Left lung (tissue), 10 donors: ENCODE measurements around the gene SIVA1. TPM values are rescaled to one million over a fixed set of nuclear protein-coding genes. Genes with fewer than 3 reads are reported as not detected.

Experiments
- ATAC-seq: fragments of 200-7000 bp; cut with Tn5 transposase; one replicate; pipeline ENCODE4 v1.9.1; 2020; ENCODE audit warnings: moderate library complexity
- DNase-seq, 4 donors: peaks; one replicate each; pipeline ENCODE4 v3.0.0-alpha.2; 2013 to 2020
- H3K27ac ChIP-seq, 2 donors: fragments of 200-600 bp; sonication (generic) in 1 of 2; one replicate each; pipeline versions ENCODE4 v1.5.0 to v1.8.0; 2020 to 2021
- H3K27me3 ChIP-seq, 2 donors: fragments of 200-600 bp; sonication (generic) in 1 of 2; one replicate each; pipeline versions ENCODE4 v1.5.0 to v1.8.0; 2020 to 2021
- H3K36me3 ChIP-seq, 2 donors: fragments of 200-600 bp; sonication (generic) in 1 of 2; one replicate each; pipeline versions ENCODE4 v1.5.0 to v1.8.0; 2020 to 2021
- H3K4me1 ChIP-seq, 2 donors: fragments of 200-600 bp; one replicate each; pipeline ENCODE4 v1.8.0; 2021
- H3K4me3 ChIP-seq, 2 donors: fragments of 200-600 bp; sonication (generic) in 1 of 2; one replicate each; pipeline versions ENCODE4 v1.5.0 to v1.8.0; 2020 to 2021; ENCODE audit warnings: mild to moderate bottlenecking in 1 of 2
- H3K9me3 ChIP-seq, 2 donors: fragments of 200-600 bp; sonication (generic) in 1 of 2; one replicate each; pipeline versions ENCODE4 v1.5.0 to v1.8.0; 2020 to 2021
- CTCF ChIP-seq, 2 donors: fragments of 200-600 bp; sonication (generic) in 1 of 2; IDR thresholded peaks; one replicate each; pipeline versions ENCODE4 v1.5.0 to v1.8.0; 2021; ENCODE audit warnings: antibody characterized with exemption in 2 of 2
- intact Hi-C, 2 donors: fragments of 100-400 bp; cut with DNase I; formaldehyde crosslinking; loops; one replicate each; pipeline versions ENCODE4 v1.11.2 to v1.14.2; 2022
- polyA plus RNA-seq, 6 donors: library from polyadenylated mRNA; unstranded; fragments of 120-200 nt; gene quantifications; one replicate each; pipeline ENCODE4 v1.2.1, GENCODE V29; 2013; ENCODE audit not compliant: insufficient read length in 6 of 6
- total RNA-seq, 2 donors: library from RNA; stranded (reverse); fragmentation: NEBNext Ultra II Directional; extraction: Animal tissue kit (Norgen Biotek cat#: 25700); gene quantifications; one replicate each; pipeline ENCODE4 v1.2.1, GENCODE V29; 2021
- donor health status: DM: no; HTN: yes; CAD: no.
- donor health status: DM: no; HTN: no; CAD: no.

The SIVA1 gene
- total and polyA plus RNA-seq, 8 donors, result 54.4 to 88.4 (median 72.0) TPM

DNA sequence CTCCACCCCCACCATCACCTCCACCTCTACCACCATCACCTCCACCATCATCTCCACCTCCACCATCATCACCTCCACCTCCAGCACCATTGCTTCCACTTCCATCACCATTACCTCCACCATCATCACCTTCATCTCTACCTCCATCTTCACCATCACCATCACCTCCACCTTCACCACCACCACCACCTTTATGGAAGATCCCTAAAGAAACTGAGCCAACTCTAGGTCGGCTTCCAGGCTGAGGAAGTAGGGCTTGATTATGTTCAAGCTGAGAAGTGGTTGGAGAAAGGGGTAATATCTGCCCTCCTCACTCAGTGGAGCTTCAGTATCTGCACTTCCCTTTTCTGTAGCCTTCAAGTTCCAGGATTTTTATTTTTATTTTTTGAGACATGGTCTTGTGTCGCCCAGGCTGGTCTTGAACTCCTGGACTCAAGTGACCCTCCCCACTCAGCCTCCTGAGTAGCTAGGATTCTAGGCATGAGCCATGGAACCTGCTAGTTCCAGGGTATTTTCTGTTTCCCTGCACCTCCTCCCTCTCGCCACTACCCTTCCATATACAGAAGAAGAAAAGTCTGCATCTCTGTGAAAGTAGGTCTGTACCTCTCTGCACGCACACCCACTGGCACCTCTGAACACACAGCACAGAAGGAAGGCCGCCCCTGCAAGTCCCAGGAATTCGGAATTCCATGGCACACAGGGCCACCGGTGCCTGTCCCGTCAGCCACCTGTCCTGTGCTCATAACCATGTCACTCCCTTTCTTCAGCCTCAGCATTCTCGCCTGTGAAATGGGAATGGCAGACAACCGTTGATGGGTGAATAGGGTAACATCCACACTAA lies 53.9 kb downstream of the SIVA1 start:
- no peak overlapping the region for H3K4me3 ChIP-seq
- intact Hi-C loops, result no loop called here
- TF ChIP-seq CTCF (IDR thresholded peaks at IDR 0.05), result no peak
- DNase-seq, result peak in 1 of 4 donors; percentile 43
- ATAC-seq, result no peak
- peaks cover 0 to 34% of the 10 kb centered on the region in 2 donors for H3K4me1 ChIP-seq
- no peaks in the 10 kb centered on the region for H3K9me3 ChIP-seq
- H3K27me3 ChIP-seq, result no peaks in the 10 kb centered on the region
- H3K27ac ChIP-seq, result no peak overlapping the region
- peaks cover 0 to 5% of the 10 kb centered on the region in 2 donors for H3K36me3 ChIP-seq

DNA sequence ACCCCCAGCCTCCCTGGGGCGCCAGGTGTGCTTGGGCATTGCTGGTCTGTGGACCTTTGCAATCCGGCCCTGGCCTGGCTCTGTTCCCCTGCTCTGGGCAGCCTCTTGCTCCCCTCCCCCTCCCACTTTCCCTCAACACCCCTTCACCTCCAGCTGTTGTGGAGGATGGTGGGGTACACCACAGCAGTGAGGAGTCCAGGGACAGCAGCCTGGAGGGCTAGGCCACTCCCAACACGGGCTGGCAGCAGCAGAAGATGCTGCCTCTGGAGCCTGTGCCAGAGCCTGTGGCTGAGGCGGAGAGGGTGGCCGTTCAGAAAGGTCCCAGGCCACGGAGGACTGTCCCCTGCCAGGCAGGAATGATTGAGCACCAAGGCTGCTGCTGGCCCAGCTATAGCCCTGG lies 55.5 kb downstream of the SIVA1 start:
- Histone ChIP-seq H3K4me3 (no peak overlapping the region), H3K9me3 (no peaks in the 10 kb centered on the region), H3K4me1 (peaks cover 0 to 18% of the 10 kb centered on the region in 2 donors), H3K27me3 (no peaks in the 10 kb centered on the region), H3K36me3 (peaks cover 0 to 5% of the 10 kb centered on the region in 2 donors), H3K27ac (no peak overlapping the region)
- DNase-seq (peak in 1 of 4 donors; percentile 55), ATAC-seq (no peak)
- TF ChIP-seq CTCF (IDR thresholded peaks at IDR 0.05), result no peak
- intact Hi-C loops, result no loop called here

Other genes with a start within 250 kb of the SIVA1 start
- gene C14orf180, start 173.4 kb upstream of the SIVA1 start, total RNA-seq, result not detected
- gene C14orf180, start 173.4 kb upstream of the SIVA1 start, polyA plus RNA-seq, result not detected
- gene TMEM179, start 148.4 kb upstream of the SIVA1 start, total RNA-seq, result under 1 TPM in 1 of 2 donors, not detected in 1; 0.73 TPM
- 1 to 10 TPM; 1.1 to 2.0 (median 1.8) TPM for gene TMEM179, start 148.4 kb upstream of the SIVA1 start, polyA plus RNA-seq
- gene INF2, start 63.5 kb upstream of the SIVA1 start, total RNA-seq, result 100 to 1,000 TPM; 111 to 120 TPM
- 10 to 100 TPM; 43.5 to 69.1 (median 52.4) TPM for gene INF2, start 63.5 kb upstream of the SIVA1 start, polyA plus RNA-seq
- 1 to 10 TPM; 5.2 to 5.3 TPM for gene ADSS1, start 28.9 kb upstream of the SIVA1 start, total RNA-seq
- 10 to 100 TPM; 10.4 to 16.6 (median 11.5) TPM for gene ADSS1, start 28.9 kb upstream of the SIVA1 start, polyA plus RNA-seq
- 100 to 1,000 TPM; 173 to 176 TPM for gene AKT1, start 42.6 kb downstream of the SIVA1 start, total RNA-seq
- gene AKT1, start 42.6 kb downstream of the SIVA1 start, polyA plus RNA-seq, result 100 to 1,000 TPM; 144 to 214 (median 166) TPM
- gene ZBTB42, start 48.0 kb downstream of the SIVA1 start, total RNA-seq, result 10 to 100 TPM in 1 of 2 donors, 1 to 10 TPM in 1; 9.9 to 12.1 TPM
- gene ZBTB42, start 48.0 kb downstream of the SIVA1 start, polyA plus RNA-seq, result 1 to 10 TPM; 5.8 to 9.7 (median 8.7) TPM
- 10 to 100 TPM; 35.1 to 42.3 TPM for gene CEP170B, start 112.1 kb downstream of the SIVA1 start, total RNA-seq
- gene CEP170B, start 112.1 kb downstream of the SIVA1 start, polyA plus RNA-seq, result 10 to 100 TPM; 10.0 to 20.6 (median 13.0) TPM
- under 1 TPM; 0.76 to 0.93 TPM for gene PLD4, start 171.7 kb downstream of the SIVA1 start, total RNA-seq
- 1 to 10 TPM; 4.6 to 8.0 (median 4.9) TPM for gene PLD4, start 171.7 kb downstream of the SIVA1 start, polyA plus RNA-seq
- gene AHNAK2, start 225.2 kb downstream of the SIVA1 start, total RNA-seq, result 10 to 100 TPM; 22.1 to 22.3 TPM
- 1 to 10 TPM; 1.4 to 2.9 (median 1.9) TPM for gene AHNAK2, start 225.2 kb downstream of the SIVA1 start, polyA plus RNA-seq
- 1 to 10 TPM; 7.1 to 8.5 TPM for gene CLBA1, start 232.6 kb downstream of the SIVA1 start, total RNA-seq
- gene CLBA1, start 232.6 kb downstream of the SIVA1 start, polyA plus RNA-seq, result 10 to 100 TPM; 11.5 to 17.2 (median 14.4) TPM